Measurements from ENCODE around the gene PRR23C. TPM values are rescaled to one million over a fixed set of nuclear protein-coding genes. Genes with fewer than 3 reads are reported as not detected.

PRR23C gene
- total RNA-seq, 2 donors from 2014 or later = not detected

DNA sequence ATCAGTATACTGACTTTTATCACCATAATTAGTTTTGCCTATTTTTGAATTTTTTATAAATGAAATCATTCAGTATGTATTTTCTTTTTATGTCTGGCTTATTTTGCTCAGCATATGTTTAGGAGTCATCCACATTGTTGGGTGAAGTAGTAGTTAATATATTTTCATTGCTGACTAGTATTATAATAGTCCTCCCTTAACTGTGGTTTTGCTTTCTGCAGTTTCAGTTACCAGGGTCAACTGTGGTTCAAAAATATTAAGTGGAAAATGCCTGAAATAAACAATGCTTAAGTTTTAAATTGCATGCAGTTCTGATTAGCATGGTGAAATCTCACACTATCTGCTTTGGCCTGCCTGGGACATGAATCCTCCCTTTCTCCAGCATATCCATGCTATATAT lies 39.5 kb upstream of the PRR23C start:
- no peak overlapping the region for H3K4me3 ChIP-seq
- TF ChIP-seq, protein P1, sequence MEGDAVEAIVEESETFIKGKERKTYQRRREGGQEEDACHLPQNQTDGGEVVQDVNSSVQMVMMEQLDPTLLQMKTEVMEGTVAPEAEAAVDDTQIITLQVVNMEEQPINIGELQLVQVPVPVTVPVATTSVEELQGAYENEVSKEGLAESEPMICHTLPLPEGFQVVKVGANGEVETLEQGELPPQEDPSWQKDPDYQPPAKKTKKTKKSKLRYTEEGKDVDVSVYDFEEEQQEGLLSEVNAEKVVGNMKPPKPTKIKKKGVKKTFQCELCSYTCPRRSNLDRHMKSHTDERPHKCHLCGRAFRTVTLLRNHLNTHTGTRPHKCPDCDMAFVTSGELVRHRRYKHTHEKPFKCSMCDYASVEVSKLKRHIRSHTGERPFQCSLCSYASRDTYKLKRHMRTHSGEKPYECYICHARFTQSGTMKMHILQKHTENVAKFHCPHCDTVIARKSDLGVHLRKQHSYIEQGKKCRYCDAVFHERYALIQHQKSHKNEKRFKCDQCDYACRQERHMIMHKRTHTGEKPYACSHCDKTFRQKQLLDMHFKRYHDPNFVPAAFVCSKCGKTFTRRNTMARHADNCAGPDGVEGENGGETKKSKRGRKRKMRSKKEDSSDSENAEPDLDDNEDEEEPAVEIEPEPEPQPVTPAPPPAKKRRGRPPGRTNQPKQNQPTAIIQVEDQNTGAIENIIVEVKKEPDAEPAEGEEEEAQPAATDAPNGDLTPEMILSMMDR (IDR thresholded peaks at IDR 0.05) = no peak
- TF ChIP-seq POLR2A (IDR thresholded peaks at IDR 0.05) = no peak
- H3K36me3 ChIP-seq (replicated peaks in 1 of 2; ENCODE audit: insufficient read depth in 1 of 2, low read depth in 2 of 2) = no peaks in the 10 kb centered on the region
- intact Hi-C loops (cut with DNase I) = no loop called here
- no peaks in the 10 kb centered on the region for H3K4me1 ChIP-seq
- H3K9me3 ChIP-seq = peaks cover 0 to 5% (median 0%) of the 10 kb centered on the region in 3 donors
- H3K27ac ChIP-seq = no peak overlapping the region
- H3K27me3 ChIP-seq = no peaks in the 10 kb centered on the region
- no peak for DNase-seq
- no peak for ATAC-seq

GRCh38 chr3:139074565-139075115 lies 29.9 kb upstream of the PRR23C start:
- intact Hi-C loops (cut with DNase I) = no loop called here
- TF ChIP-seq POLR2A (IDR thresholded peaks at IDR 0.05) = no peak
- TF ChIP-seq, protein P1 (IDR thresholded peaks at IDR 0.05) = no peak
- no peak for ATAC-seq
- Histone ChIP-seq H3K4me3 (no peak overlapping the region), H3K36me3 (replicated peaks in 1 of 2; ENCODE audit: insufficient read depth in 1 of 2, low read depth in 2 of 2) (no peaks in the 10 kb centered on the region), H3K27ac (no peak overlapping the region), H3K9me3 (peaks cover 0 to 6% (median 0%) of the 10 kb centered on the region in 3 donors), H3K27me3 (no peaks in the 10 kb centered on the region), H3K4me1 (no peaks in the 10 kb centered on the region)
- WGBS, 2 donors = 86 to 90% methylated on average over 2 of the region's 2 CpGs
- no peak for DNase-seq

GRCh38 chr3:139062918-139063317 lies 18.2 kb upstream of the PRR23C start:
- Histone ChIP-seq H3K4me3 (no peak overlapping the region), H3K4me1 (no peaks in the 10 kb centered on the region), H3K27ac (no peak overlapping the region), H3K36me3 (replicated peaks in 1 of 2; ENCODE audit: insufficient read depth in 1 of 2, low read depth in 2 of 2) (no peaks in the 10 kb centered on the region), H3K9me3 (no peaks in the 10 kb centered on the region), H3K27me3 (no peaks in the 10 kb centered on the region)
- WGBS, 2 donors = 40 to 46% methylated on average over 1 of the region's 1 CpG
- TF ChIP-seq POLR2A (IDR thresholded peaks at IDR 0.05) = no peak
- TF ChIP-seq, protein P1 (IDR thresholded peaks at IDR 0.05) = no peak
- DNase-seq (no peak), ATAC-seq (no peak)
- intact Hi-C loops (cut with DNase I) = no loop called here

DNA sequence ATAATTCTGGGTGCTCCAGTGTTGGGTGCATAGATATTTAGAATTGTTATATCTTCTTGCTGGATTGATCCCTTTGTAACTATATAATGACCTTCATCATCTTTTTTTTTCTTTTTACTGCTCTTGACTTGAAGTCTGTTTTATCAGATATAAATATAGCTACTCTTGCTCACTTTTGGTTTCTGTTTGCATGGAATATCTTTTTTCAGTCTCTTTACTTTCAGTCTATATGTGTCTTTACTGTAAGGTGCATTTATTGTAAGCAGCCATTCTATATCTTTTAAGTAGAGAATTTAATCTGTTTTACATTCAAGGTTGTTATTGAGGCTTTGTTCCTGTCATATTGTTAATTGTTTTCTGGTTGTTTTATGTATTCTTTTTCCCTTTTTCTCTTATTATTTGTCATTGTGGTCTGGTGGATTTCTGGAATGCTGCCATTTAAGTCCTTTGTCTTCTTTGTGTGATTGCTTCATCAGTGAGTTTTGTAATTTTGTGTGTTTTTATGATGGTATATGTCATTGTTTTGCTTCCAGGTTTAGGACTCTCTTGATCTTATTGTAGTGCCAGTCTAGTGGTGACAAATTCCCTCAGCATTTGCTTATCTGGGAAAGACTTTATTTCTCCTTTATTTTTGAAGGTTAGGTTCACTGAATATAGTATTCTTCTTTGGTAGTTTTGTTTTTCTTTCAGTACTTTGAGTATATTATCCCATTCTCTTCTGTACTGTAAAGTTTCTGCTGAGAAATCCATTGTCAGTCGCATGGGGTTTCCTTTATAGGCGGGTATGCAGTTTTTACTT lies 8.3 kb upstream of the PRR23C start:
- no peaks in the 10 kb centered on the region for H3K4me1 ChIP-seq
- no peak overlapping the region for H3K27ac ChIP-seq
- intact Hi-C loops (cut with DNase I) = no loop called here
- H3K36me3 ChIP-seq (replicated peaks in 1 of 2; ENCODE audit: insufficient read depth in 1 of 2, low read depth in 2 of 2) = no peaks in the 10 kb centered on the region
- no peaks in the 10 kb centered on the region for H3K27me3 ChIP-seq
- DNase-seq = no peak
- no peak overlapping the region for H3K4me3 ChIP-seq
- H3K9me3 ChIP-seq = no peaks in the 10 kb centered on the region
- 83 to 87% methylated on average over 2 of the region's 2 CpGs for WGBS, 2 donors
- no peak for TF ChIP-seq POLR2A (IDR thresholded peaks at IDR 0.05)
- TF ChIP-seq, protein P1 (IDR thresholded peaks at IDR 0.05) = no peak
- no peak for ATAC-seq
